GM10266 (cell line): ENCODE measurements around the gene ISCA1.

Experiments
- DNase-seq: peaks from one replicate; pipeline ENCODE4 v3.0.0; 2012; ENCODE audit errors: extremely low spot score
- CTCF ChIP-seq: IDR thresholded peaks from 2 replicates; pipeline ENCODE4 v1.5.1; 2012; ENCODE audit warnings: mild to moderate bottlenecking, low read depth; ENCODE audit not compliant: control insufficient read depth, insufficient read depth; ENCODE audit errors: missing control alignments

The ISCA1 gene

GRCh38 chr9:86253577-86253976, 28.8 kb downstream of the ISCA1 start:
- no peak for DNase-seq
- TF ChIP-seq CTCF: no peak

GRCh38 chr9:86252870-86253269, 29.5 kb downstream of the ISCA1 start:
- no peak for TF ChIP-seq CTCF
- no peak for DNase-seq

- no peak for TF ChIP-seq CTCF
- DNase-seq: no peak
These were observed 32.2 kb downstream of the ISCA1 start for GRCh38 chr9:86250123-86250522.

- DNase-seq: no peak
- TF ChIP-seq CTCF: no peak
These were observed 33.6 kb downstream of the ISCA1 start for GRCh38 chr9:86248746-86249145.

- TF ChIP-seq CTCF: peak; percentile 54
- peak; percentile 61 for DNase-seq
These were observed 35.6 kb downstream of the ISCA1 start for GRCh38 chr9:86246752-86247161.

GRCh38 chr9:86242071-86242470, 40.3 kb downstream of the ISCA1 start:
- no peak for DNase-seq

GRCh38 chr9:86241216-86241615, 41.1 kb downstream of the ISCA1 start:
- TF ChIP-seq CTCF: no peak
- peak; percentile 28 for DNase-seq

More at GRCh38 chr9:86242071-86242470, 40.3 kb downstream of the ISCA1 start:
- no peak for TF ChIP-seq CTCF
